Thyroid gland (tissue), 4 donors: ENCODE measurements around the gene ZNF785. TPM values are rescaled to one million over a fixed set of nuclear protein-coding genes. Genes with fewer than 3 reads are reported as not detected.

Source experiments
- DNase-seq, 2 donors: peaks; one replicate each; pipeline ENCODE4 v3.0.0-alpha.2; 2019
- H3K27ac ChIP-seq, 3 donors: fragments of 200-600 bp; sonication (generic); 1 replicate in 2 of 3; 2 replicates in 1 of 3; pipeline ENCODE4 v1.5.1; 2016 to 2019; ENCODE audit warnings: mild to moderate bottlenecking in 1 of 3, moderate library complexity in 1 of 3
- H3K27me3 ChIP-seq: fragments of 200-600 bp; sonication (generic); one replicate; pipeline ENCODE4 v1.5.1; 2019
- H3K36me3 ChIP-seq, 2 donors: fragments of 200-600 bp; sonication (generic); one replicate each; pipeline ENCODE4 v1.5.1; 2016 to 2019
- H3K4me1 ChIP-seq, 2 donors: fragments of 200-600 bp; sonication (generic); one replicate each; pipeline ENCODE4 v1.5.1; 2017 to 2019
- H3K4me3 ChIP-seq, 3 donors: fragments of 200-600 bp; sonication (generic); replicated peaks in 1 of 3; 1 replicate in 2 of 3; 2 replicates in 1 of 3; pipeline ENCODE4 v1.5.1; 2016; ENCODE audit warnings: mild to moderate bottlenecking in 1 of 3
- H3K9me3 ChIP-seq: fragments of 200-600 bp; sonication (generic); one replicate; pipeline ENCODE4 v1.5.1; 2017
- CTCF ChIP-seq, 6 experiments: fragments of 200-600 bp in 3 of 6; fragments of 450-650 bp in 3 of 6; sonication (generic) in 3 of 6; IDR thresholded peaks; one replicate each; pipeline ENCODE4 v1.5.1; 2016 to 2019; ENCODE audit warnings: antibody characterized with exemption in 6 of 6, mild to moderate bottlenecking in 2 of 6, inconsistent platforms in 1 of 6, moderate library complexity in 1 of 6
- POLR2A ChIP-seq, 2 donors: fragments of 450-650 bp; IDR thresholded peaks; one replicate each; pipeline ENCODE4 v1.6.1; 2017; ENCODE audit warnings: antibody characterized with exemption in 2 of 2, mild to moderate bottlenecking in 2 of 2, moderate library complexity in 1 of 2
- WGBS, 2 donors: methylation state at CpG; one replicate each; pipeline ENCODE4 v1.1.5; 2017; 5-methylcytosine and 5-hydroxymethylcytosine counted together
- intact Hi-C: fragments of 100-400 bp; cut with DNase I; formaldehyde crosslinking; loops from one replicate; pipeline ENCODE4 v1.15.1; 2023
- total RNA-seq, 4 donors: library from RNA; depleted of rRNA; stranded (reverse); fragments of >200 nt; gene quantifications; one replicate each; pipeline ENCODE4 v1.2.3, GENCODE V29; 2016

The ZNF785 gene
- total RNA-seq, 4 donors from 2014 or later, result 10.3 to 16.9 (median 12.4) TPM

- Histone ChIP-seq H3K9me3 (no peaks in the 10 kb centered on the region), H3K27ac (no peak overlapping the region), H3K4me1 (peaks cover 15 to 18% of the 10 kb centered on the region in 2 donors), H3K27me3 (no peaks in the 10 kb centered on the region), H3K36me3 (no peaks in the 10 kb centered on the region), H3K4me3 (no peak overlapping the region)
- WGBS, 2 donors, result 77 to 87% methylated on average over 6 of the region's 6 CpGs
- TF ChIP-seq CTCF (IDR thresholded peaks at IDR 0.05) (no peak), POLR2A (IDR thresholded peaks at IDR 0.05) (no peak)
- no peak for DNase-seq
- intact Hi-C loops, result no loop called here
Observed at GRCh38 chr16:30567991-30568638, 17.4 kb downstream of the ZNF785 start.

GRCh38 chr16:30567160-30567990 is 18.1 kb downstream of the ZNF785 start:
- peaks cover 13 to 15% of the 10 kb centered on the region in 2 donors for H3K4me1 ChIP-seq
- H3K27me3 ChIP-seq, result no peaks in the 10 kb centered on the region
- no peak overlapping the region for H3K4me3 ChIP-seq
- TF ChIP-seq CTCF (IDR thresholded peaks at IDR 0.05) (no peak), POLR2A (IDR thresholded peaks at IDR 0.05) (no peak)
- DNase-seq, result no peak
- H3K9me3 ChIP-seq, result no peaks in the 10 kb centered on the region
- intact Hi-C loops, result no loop called here
- H3K36me3 ChIP-seq, result no peaks in the 10 kb centered on the region
- H3K27ac ChIP-seq, result no peak overlapping the region
- 74 to 84% methylated on average over 14 of the region's 14 CpGs for WGBS, 2 donors

- no peak overlapping the region for H3K27ac ChIP-seq
- H3K36me3 ChIP-seq, result no peaks in the 10 kb centered on the region
- H3K9me3 ChIP-seq, result no peaks in the 10 kb centered on the region
- intact Hi-C loops, result no loop called here
- WGBS, 2 donors, result 93 to 94% methylated on average over 4 of the region's 4 CpGs
- peaks cover 11 to 12% of the 10 kb centered on the region in 2 donors for H3K4me1 ChIP-seq
- no peak for DNase-seq
- H3K4me3 ChIP-seq, result no peak overlapping the region
- TF ChIP-seq POLR2A (IDR thresholded peaks at IDR 0.05) (no peak), CTCF (IDR thresholded peaks at IDR 0.05) (no peak)
- no peaks in the 10 kb centered on the region for H3K27me3 ChIP-seq
Observed at GRCh38 chr16:30566531-30566930, 19.0 kb downstream of the ZNF785 start.

GRCh38 chr16:30565984-30566383 is 19.5 kb downstream of the ZNF785 start:
- intact Hi-C loops, result no loop called here
- Histone ChIP-seq H3K4me3 (no peak overlapping the region), H3K36me3 (no peaks in the 10 kb centered on the region), H3K27me3 (no peaks in the 10 kb centered on the region), H3K27ac (no peak overlapping the region), H3K9me3 (no peaks in the 10 kb centered on the region), H3K4me1 (peaks cover 14 to 15% of the 10 kb centered on the region in 2 donors)
- 68 to 75% methylated on average over 8 of the region's 8 CpGs for WGBS, 2 donors
- no peak for TF ChIP-seq CTCF (IDR thresholded peaks at IDR 0.05)
- no peak for TF ChIP-seq POLR2A (IDR thresholded peaks at IDR 0.05)
- DNase-seq, result no peak

GRCh38 chr16:30565526-30565925 is 20.0 kb downstream of the ZNF785 start:
- H3K36me3 ChIP-seq, result no peaks in the 10 kb centered on the region
- 67 to 74% methylated on average over 7 of the region's 7 CpGs for WGBS, 2 donors
- no peak for TF ChIP-seq POLR2A (IDR thresholded peaks at IDR 0.05)
- TF ChIP-seq CTCF (IDR thresholded peaks at IDR 0.05), result no peak
- no peak for DNase-seq
- H3K27me3 ChIP-seq, result no peaks in the 10 kb centered on the region
- H3K4me1 ChIP-seq, result peaks cover 11 to 12% of the 10 kb centered on the region in 2 donors
- intact Hi-C loops, result no loop called here
- no peak overlapping the region for H3K27ac ChIP-seq
- H3K4me3 ChIP-seq, result no peak overlapping the region
- no peaks in the 10 kb centered on the region for H3K9me3 ChIP-seq
